Omental fat pad (tissue), 4 donors: ENCODE measurements around the gene VPS37B. TPM values are rescaled to one million over a fixed set of nuclear protein-coding genes. Genes with fewer than 3 reads are reported as not detected.

Experiments
- ATAC-seq: fragments of 150-250 bp; one replicate; pipeline ENCODE4 v1.9.1; 2016; ENCODE audit warnings: mild to moderate bottlenecking, moderate library complexity; ENCODE audit not compliant: low FRiP score
- DNase-seq: peaks from one replicate; pipeline ENCODE4 v3.0.0-alpha.2; 2019; ENCODE audit warnings: low spot score
- total RNA-seq, 4 donors: library from RNA; depleted of rRNA; stranded (reverse); fragments of >200 nt; gene quantifications; one replicate each; pipeline ENCODE4 v1.1.0, GENCODE V29; 2016
- TF ChIP-seq, protein P1 (sequence below), 3 donors: fragments of 450-650 bp; IDR thresholded peaks; one replicate each; pipeline ENCODE4 v1.5.1; 2016 to 2017; ENCODE audit warnings: antibody characterized with exemption in 3 of 3, mild to moderate bottlenecking in 3 of 3, moderate library complexity in 2 of 3

The VPS37B gene
- total RNA-seq, 4 donors from 2014 or later, result 20.7 to 45.0 (median 35.2) TPM

- DNase-seq (no peak), ATAC-seq (no peak)
- TF ChIP-seq, protein P1, sequence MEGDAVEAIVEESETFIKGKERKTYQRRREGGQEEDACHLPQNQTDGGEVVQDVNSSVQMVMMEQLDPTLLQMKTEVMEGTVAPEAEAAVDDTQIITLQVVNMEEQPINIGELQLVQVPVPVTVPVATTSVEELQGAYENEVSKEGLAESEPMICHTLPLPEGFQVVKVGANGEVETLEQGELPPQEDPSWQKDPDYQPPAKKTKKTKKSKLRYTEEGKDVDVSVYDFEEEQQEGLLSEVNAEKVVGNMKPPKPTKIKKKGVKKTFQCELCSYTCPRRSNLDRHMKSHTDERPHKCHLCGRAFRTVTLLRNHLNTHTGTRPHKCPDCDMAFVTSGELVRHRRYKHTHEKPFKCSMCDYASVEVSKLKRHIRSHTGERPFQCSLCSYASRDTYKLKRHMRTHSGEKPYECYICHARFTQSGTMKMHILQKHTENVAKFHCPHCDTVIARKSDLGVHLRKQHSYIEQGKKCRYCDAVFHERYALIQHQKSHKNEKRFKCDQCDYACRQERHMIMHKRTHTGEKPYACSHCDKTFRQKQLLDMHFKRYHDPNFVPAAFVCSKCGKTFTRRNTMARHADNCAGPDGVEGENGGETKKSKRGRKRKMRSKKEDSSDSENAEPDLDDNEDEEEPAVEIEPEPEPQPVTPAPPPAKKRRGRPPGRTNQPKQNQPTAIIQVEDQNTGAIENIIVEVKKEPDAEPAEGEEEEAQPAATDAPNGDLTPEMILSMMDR (IDR thresholded peaks at IDR 0.05), result no peak
These were observed 27.3 kb downstream of the VPS37B start for GRCh38 chr12:122868471-122869177.

DNA sequence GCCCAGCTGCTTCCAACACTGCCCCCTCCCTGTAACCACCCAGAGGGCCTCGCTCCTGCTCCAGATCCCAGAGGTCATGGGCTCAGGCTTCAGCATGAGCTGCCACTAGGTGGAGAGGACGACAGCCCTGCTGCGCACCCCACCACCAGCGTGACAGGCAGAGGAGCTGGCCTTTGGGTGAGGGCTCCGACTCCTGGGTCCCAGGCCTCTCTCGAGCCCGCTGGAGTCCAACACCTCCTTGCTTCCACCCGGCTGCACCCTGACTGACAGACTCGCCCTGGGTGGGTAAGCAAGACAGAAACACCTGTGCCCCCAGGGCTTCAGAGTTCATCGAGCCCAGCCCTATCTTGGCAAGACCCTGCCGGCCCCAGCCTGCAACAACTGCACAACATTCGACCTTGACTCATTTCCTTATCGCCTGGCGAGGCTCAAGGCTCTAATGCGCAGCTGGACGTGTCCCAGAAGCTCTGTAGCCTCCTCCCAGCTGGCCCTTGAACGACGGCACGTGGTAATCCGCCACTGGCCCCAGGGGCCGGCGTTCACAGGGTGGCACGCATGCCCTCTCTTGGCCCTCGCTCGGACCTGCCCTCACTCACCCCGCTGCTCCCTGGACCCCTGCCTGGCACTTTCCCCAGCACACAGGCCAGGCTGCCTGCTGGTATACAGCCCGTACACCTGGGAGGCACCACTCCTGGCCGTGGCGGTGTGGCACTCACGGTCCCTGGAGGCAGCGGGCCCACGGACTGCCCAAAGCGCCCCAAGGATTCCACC lies 28.0 kb downstream of the VPS37B start:
- ATAC-seq (no peak), DNase-seq (no peak)
- TF ChIP-seq, protein P1 (IDR thresholded peaks at IDR 0.05), result no peak

DNA sequence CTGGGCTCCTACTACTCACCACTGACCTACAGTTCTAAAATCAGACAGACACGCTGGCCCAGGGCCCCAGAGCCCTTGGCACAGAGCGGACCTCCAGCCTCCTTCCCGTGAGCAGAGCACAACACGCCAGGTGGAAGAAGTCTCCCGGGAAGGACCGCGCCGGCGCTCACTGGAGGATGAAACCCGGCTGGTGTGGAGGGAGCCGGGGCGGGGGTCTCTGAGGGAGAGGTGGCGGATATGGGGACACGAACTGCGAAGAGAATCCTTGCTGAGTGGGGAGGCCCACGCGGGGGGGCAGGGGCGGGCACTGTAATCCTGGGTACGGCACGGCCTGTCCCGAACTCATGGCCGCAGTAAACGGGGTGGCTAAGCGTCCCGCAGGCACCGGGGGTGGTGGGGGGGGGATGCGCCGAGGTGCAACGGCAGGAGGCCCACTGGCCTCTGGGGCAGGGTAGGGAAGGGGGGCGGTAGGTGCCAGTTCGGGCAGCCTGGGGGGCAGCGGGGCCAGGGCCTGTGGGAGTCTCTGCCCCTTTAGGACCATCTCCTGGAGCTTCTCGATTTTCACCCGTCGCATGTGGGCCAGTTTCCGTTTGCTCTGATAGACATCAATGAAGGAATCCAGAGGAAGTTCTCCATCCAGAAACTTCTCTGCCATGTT lies 28.8 kb downstream of the VPS37B start:
- DNase-seq (no peak), ATAC-seq (no peak)
- TF ChIP-seq, protein P1 (IDR thresholded peaks at IDR 0.05), result no peak

GRCh38 chr12:122866379-122866778 lies 29.5 kb downstream of the VPS37B start:
- DNase-seq (no peak), ATAC-seq (no peak)
- TF ChIP-seq, protein P1 (IDR thresholded peaks at IDR 0.05), result no peak

GRCh38 chr12:122865268-122866231 lies 30.4 kb downstream of the VPS37B start:
- TF ChIP-seq, protein P1 (IDR thresholded peaks at IDR 0.05), result no peak
- no peak for DNase-seq
- no peak for ATAC-seq

DNA sequence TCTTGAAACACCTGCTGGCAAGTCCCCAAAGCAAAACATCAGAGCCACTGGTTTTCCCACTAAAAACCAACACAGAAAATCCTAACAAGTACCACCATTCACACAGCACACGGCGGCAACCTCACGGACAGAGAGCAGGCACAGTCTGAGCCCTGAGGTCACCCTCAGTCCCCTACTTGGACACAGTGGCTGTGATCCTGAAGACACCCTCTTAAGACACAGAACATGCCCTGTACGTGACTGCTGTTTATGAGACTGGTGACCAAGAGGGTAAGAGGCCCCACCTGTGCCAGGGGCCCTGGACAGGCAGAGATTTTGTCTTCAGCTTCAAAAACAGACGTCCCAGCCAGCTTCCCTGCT lies 31.1 kb downstream of the VPS37B start:
- ATAC-seq (no peak), DNase-seq (no peak)
- TF ChIP-seq, protein P1 (IDR thresholded peaks at IDR 0.05), result no peak
